HepG2 (cell line): ENCODE measurements around the gene PRKAR1B. TPM values are rescaled to one million over a fixed set of nuclear protein-coding genes. Genes with fewer than 3 reads are reported as not detected.

Experiments
- CHCHD3 ChIP-seq: sonication (generic); formaldehyde crosslinking; IDR thresholded peaks from 2 replicates; pipeline ENCODE4 v1.8.0; 2022; ENCODE audit warnings: mild to moderate bottlenecking, missing genetic modification reagents, moderate library complexity
- GATAD1 ChIP-seq: IDR thresholded peaks from 2 replicates; pipeline ENCODE4 v1.6.1; 2016; ENCODE audit warnings: missing genetic modification reagents, missing compliant biosample characterization
- JUN ChIP-seq: sonication (generic); formaldehyde crosslinking; IDR thresholded peaks from 2 replicates; pipeline ENCODE4 v1.4.0; 2020; ENCODE audit warnings: mild to moderate bottlenecking, missing genetic modification reagents
- NFYB ChIP-seq: sonication (generic); formaldehyde crosslinking; IDR thresholded peaks from 2 replicates; pipeline ENCODE4 v1.4.0; 2020; ENCODE audit warnings: missing genetic modification reagents
- NR2F2 ChIP-seq: IDR thresholded peaks from 2 replicates; pipeline ENCODE4 v1.6.1; 2012; ENCODE audit warnings: low read depth, inconsistent platforms, borderline replicate concordance
- PPARG ChIP-seq: conservative IDR thresholded peaks from 2 replicates; pipeline ENCODE4 v1.6.1; 2016; ENCODE audit warnings: missing biosample characterization, missing genetic modification reagents
- SOX5 ChIP-seq: IDR thresholded peaks from 2 replicates; pipeline ENCODE4 v1.6.1; 2016; ENCODE audit warnings: borderline replicate concordance
- polyA plus RNA-seq, 8 experiments: library from polyadenylated mRNA; depleted of rRNA in 3 of 8; stranded (reverse) in 7 of 8; unstranded in 1 of 8; fragments of >200 nt; fragmentation: Illumina TruSeq in 4 of 8; extraction: Trizol in 4 of 8; gene quantifications; 2 replicates each; pipeline versions ENCODE4 v1.2.1 to v1.2.3, GENCODE V29; 2011 to 2016; ENCODE audit warnings: low read depth in 4 of 8, missing spikeins in 1 of 8, mixed read lengths in 1 of 8; ENCODE audit not compliant: insufficient read depth in 1 of 8
- total RNA-seq, 5 experiments: library from RNA; depleted of rRNA; stranded (reverse); fragments of >200 nt; fragmentation: Illumina TruSeq; extraction: Trizol; gene quantifications; 2 replicates each; pipeline ENCODE4 v1.2.3, GENCODE V29; 2016; ENCODE audit warnings: low read depth in 1 of 5
- TF ChIP-seq, protein P1 (sequence below): sonication (generic); formaldehyde crosslinking; IDR thresholded peaks from 2 replicates; pipeline ENCODE4 v1.4.0; 2020; ENCODE audit warnings: missing genetic modification reagents
- TF ChIP-seq, protein P2 (sequence below): IDR thresholded peaks from 2 replicates; pipeline ENCODE4 v1.6.1; 2016
- TF ChIP-seq, protein P3 (sequence below): sonication (generic); formaldehyde crosslinking; IDR thresholded peaks from 2 replicates; pipeline ENCODE4 v1.4.0; 2020; ENCODE audit warnings: missing genetic modification reagents, mild to moderate bottlenecking, borderline replicate concordance
- TF ChIP-seq, protein P4 (sequence below): sonication (generic); formaldehyde crosslinking; IDR thresholded peaks from 2 replicates; pipeline ENCODE4 v1.4.0; 2020; ENCODE audit warnings: missing genetic modification reagents, borderline replicate concordance
- TF ChIP-seq, protein P5 (sequence below), 2 experiments: sonication (generic) in 1 of 2; formaldehyde crosslinking in 1 of 2; IDR thresholded peaks; 2 replicates each; pipeline versions ENCODE4 v1.5.1 to v1.6.1; 2011 to 2020; ENCODE audit warnings: borderline replicate concordance in 1 of 2, low read depth in 1 of 2, low read length in 1 of 2, mild to moderate bottlenecking in 1 of 2, missing genetic modification reagents in 1 of 2, moderate library complexity in 1 of 2
- TF ChIP-seq, protein P6 (sequence below): sonication (generic); formaldehyde crosslinking; IDR thresholded peaks from 2 replicates; pipeline ENCODE4 v1.5.0; 2020; ENCODE audit warnings: mild to moderate bottlenecking, missing genetic modification reagents

Gene PRKAR1B
- total and polyA plus RNA-seq, 2 of the 13 experiments (the other 11 are each of a cell fraction or from before 2014, with no cell fraction given) = 7.9 to 28.2 TPM

DNA sequence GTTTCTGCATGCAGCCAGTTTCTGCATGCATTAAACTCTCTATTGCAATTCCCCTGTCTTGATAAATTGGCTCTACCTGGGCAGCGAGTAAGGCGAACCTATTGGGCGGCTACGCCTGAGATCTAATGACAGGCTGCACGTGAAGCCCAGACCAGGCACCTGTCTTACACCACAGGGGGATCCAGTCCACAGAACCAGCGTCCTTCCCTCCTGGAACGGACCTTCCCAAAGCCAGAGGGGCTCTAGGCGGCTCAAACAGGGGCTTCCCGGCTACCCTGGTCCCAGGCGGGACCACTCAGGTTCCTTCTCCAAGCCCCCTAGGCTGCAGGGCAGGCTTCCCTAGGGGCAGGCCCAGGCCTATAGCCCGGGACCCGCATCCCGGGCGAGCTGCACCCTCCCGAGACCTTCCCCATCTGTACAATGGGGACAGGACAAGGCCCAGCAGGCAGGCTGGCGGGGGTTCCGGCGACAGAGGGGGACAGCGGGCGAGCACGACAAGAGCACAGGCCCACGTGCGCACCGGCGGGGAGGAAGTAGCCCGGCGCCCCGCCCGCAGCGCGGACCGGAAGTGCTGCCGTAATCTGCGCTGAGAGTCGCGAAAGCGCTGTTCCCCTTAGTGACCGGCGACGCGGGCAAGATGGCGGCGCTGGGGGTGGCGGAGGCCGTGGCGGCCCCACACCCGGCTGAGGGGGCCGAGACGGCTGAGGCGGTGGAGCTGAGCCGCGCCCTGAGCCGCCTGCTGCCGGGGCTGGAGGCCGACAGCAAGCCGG lies 812 bp downstream of the PRKAR1B start, which contains the start of gene DNAAF5 (continued):
- TF ChIP-seq, protein P1, sequence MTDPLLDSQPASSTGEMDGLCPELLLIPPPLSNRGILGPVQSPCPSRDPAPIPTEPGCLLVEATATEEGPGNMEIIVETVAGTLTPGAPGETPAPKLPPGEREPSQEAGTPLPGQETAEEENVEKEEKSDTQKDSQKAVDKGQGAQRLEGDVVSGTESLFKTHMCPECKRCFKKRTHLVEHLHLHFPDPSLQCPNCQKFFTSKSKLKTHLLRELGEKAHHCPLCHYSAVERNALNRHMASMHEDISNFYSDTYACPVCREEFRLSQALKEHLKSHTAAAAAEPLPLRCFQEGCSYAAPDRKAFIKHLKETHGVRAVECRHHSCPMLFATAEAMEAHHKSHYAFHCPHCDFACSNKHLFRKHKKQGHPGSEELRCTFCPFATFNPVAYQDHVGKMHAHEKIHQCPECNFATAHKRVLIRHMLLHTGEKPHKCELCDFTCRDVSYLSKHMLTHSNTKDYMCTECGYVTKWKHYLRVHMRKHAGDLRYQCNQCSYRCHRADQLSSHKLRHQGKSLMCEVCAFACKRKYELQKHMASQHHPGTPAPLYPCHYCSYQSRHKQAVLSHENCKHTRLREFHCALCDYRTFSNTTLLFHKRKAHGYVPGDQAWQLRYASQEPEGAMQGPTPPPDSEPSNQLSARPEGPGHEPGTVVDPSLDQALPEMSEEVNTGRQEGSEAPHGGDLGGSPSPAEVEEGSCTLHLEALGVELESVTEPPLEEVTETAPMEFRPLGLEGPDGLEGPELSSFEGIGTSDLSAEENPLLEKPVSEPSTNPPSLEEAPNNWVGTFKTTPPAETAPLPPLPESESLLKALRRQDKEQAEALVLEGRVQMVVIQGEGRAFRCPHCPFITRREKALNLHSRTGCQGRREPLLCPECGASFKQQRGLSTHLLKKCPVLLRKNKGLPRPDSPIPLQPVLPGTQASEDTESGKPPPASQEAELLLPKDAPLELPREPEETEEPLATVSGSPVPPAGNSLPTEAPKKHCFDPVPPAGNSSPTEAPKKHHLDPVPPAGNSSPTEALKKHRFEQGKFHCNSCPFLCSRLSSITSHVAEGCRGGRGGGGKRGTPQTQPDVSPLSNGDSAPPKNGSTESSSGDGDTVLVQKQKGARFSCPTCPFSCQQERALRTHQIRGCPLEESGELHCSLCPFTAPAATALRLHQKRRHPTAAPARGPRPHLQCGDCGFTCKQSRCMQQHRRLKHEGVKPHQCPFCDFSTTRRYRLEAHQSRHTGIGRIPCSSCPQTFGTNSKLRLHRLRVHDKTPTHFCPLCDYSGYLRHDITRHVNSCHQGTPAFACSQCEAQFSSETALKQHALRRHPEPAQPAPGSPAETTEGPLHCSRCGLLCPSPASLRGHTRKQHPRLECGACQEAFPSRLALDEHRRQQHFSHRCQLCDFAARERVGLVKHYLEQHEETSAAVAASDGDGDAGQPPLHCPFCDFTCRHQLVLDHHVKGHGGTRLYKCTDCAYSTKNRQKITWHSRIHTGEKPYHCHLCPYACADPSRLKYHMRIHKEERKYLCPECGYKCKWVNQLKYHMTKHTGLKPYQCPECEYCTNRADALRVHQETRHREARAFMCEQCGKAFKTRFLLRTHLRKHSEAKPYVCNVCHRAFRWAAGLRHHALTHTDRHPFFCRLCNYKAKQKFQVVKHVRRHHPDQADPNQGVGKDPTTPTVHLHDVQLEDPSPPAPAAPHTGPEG (CRISPR knock-in tag) = peak; percentile 44; the same call in 1 of the 2 replicates
- TF ChIP-seq, protein P2, sequence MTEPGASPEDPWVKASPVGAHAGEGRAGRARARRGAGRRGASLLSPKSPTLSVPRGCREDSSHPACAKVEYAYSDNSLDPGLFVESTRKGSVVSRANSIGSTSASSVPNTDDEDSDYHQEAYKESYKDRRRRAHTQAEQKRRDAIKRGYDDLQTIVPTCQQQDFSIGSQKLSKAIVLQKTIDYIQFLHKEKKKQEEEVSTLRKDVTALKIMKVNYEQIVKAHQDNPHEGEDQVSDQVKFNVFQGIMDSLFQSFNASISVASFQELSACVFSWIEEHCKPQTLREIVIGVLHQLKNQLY (CRISPR knock-in tag) = 0 out of 2 replicates have a peak, but pooled peaks have one; percentile 55
- 0 out of 2 replicates have a peak, but pooled peaks have one; percentile 47 for TF ChIP-seq PPARG (CRISPR knock-in tag)
- TF ChIP-seq GATAD1 (CRISPR knock-in tag) = peak; percentile 95
- TF ChIP-seq SOX5 (CRISPR knock-in tag) = peak; percentile 26; the same call in 1 of the 2 replicates
- TF ChIP-seq NFYB (CRISPR knock-in tag) = no peak
- 0 out of 2 replicates have a peak, but pooled peaks have one; percentile 21 for TF ChIP-seq CHCHD3 (CRISPR knock-in tag)
- TF ChIP-seq NR2F2 = peak; percentile 54; the same call in 1 of the 2 replicates
- TF ChIP-seq, protein P3, sequence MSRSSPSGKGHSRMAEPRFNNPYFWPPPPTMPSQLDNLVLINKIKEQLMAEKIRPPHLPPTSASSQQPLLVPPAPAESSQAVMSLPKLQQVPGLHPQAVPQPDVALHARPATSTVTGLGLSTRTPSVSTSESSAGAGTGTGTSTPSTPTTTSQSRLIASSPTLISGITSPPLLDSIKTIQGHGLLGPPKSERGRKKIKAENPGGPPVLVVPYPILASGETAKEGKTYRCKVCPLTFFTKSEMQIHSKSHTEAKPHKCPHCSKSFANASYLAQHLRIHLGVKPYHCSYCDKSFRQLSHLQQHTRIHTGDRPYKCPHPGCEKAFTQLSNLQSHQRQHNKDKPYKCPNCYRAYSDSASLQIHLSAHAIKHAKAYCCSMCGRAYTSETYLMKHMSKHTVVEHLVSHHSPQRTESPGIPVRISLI (CRISPR knock-in tag) = no peak
- TF ChIP-seq, protein P4, sequence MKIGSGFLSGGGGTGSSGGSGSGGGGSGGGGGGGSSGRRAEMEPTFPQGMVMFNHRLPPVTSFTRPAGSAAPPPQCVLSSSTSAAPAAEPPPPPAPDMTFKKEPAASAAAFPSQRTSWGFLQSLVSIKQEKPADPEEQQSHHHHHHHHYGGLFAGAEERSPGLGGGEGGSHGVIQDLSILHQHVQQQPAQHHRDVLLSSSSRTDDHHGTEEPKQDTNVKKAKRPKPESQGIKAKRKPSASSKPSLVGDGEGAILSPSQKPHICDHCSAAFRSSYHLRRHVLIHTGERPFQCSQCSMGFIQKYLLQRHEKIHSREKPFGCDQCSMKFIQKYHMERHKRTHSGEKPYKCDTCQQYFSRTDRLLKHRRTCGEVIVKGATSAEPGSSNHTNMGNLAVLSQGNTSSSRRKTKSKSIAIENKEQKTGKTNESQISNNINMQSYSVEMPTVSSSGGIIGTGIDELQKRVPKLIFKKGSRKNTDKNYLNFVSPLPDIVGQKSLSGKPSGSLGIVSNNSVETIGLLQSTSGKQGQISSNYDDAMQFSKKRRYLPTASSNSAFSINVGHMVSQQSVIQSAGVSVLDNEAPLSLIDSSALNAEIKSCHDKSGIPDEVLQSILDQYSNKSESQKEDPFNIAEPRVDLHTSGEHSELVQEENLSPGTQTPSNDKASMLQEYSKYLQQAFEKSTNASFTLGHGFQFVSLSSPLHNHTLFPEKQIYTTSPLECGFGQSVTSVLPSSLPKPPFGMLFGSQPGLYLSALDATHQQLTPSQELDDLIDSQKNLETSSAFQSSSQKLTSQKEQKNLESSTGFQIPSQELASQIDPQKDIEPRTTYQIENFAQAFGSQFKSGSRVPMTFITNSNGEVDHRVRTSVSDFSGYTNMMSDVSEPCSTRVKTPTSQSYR (CRISPR knock-in tag) = no peak
- TF ChIP-seq JUN (CRISPR knock-in tag) = no peak; the same call in 1 of the 2 replicates
- TF ChIP-seq, protein P5, sequence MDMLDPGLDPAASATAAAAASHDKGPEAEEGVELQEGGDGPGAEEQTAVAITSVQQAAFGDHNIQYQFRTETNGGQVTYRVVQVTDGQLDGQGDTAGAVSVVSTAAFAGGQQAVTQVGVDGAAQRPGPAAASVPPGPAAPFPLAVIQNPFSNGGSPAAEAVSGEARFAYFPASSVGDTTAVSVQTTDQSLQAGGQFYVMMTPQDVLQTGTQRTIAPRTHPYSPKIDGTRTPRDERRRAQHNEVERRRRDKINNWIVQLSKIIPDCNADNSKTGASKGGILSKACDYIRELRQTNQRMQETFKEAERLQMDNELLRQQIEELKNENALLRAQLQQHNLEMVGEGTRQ (IDR thresholded peaks at IDR 0.05; ENCODE audit: low read depth, low read length) = peak; percentile 63
- TF ChIP-seq, protein P5 (CRISPR knock-in tag; IDR thresholded peaks at IDR 0.05; ENCODE audit: borderline replicate concordance) = peak; percentile 70; the same call in 1 of the 2 replicates
- TF ChIP-seq, protein P6, sequence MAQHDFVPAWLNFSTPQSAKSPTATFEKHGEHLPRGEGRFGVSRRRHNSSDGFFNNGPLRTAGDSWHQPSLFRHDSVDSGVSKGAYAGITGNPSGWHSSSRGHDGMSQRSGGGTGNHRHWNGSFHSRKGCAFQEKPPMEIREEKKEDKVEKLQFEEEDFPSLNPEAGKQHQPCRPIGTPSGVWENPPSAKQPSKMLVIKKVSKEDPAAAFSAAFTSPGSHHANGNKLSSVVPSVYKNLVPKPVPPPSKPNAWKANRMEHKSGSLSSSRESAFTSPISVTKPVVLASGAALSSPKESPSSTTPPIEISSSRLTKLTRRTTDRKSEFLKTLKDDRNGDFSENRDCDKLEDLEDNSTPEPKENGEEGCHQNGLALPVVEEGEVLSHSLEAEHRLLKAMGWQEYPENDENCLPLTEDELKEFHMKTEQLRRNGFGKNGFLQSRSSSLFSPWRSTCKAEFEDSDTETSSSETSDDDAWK (CRISPR knock-in tag) = no peak
